ENCODE results near the gene DLEC1. TPM values are rescaled to one million over a fixed set of nuclear protein-coding genes. Genes with fewer than 3 reads are reported as not detected.

The DLEC1 gene
- polyA plus RNA-seq, 1 experiment: 0.06 TPM

DNA sequence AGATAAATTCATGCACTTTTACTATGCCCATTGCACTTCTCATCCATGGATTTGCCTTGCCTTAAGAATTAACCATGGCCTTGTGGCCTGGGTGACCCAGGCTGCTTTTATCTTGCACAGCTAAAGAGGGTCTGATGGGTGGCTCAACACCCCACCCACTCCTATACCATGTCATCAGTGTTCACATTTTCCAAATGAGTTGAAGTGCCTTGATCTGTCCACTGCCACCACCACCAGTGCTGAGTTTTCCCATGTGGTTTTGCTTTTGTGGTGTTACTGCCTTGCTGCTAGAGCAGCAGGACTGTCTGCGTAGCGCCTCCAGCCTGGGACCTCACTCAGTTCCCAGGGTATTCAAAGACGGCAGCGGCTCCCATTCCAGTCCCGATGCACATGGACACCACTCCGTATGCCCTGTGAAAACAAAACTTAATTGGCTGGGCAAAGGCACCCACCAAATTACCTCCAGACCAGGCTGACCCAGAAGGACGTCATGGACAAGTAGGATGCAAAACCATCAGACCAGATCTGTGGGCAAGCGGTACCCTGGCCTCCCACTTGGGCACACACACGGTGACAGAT lies 83.8 kb downstream of the DLEC1 start:
- TF ChIP-seq, protein P1, sequence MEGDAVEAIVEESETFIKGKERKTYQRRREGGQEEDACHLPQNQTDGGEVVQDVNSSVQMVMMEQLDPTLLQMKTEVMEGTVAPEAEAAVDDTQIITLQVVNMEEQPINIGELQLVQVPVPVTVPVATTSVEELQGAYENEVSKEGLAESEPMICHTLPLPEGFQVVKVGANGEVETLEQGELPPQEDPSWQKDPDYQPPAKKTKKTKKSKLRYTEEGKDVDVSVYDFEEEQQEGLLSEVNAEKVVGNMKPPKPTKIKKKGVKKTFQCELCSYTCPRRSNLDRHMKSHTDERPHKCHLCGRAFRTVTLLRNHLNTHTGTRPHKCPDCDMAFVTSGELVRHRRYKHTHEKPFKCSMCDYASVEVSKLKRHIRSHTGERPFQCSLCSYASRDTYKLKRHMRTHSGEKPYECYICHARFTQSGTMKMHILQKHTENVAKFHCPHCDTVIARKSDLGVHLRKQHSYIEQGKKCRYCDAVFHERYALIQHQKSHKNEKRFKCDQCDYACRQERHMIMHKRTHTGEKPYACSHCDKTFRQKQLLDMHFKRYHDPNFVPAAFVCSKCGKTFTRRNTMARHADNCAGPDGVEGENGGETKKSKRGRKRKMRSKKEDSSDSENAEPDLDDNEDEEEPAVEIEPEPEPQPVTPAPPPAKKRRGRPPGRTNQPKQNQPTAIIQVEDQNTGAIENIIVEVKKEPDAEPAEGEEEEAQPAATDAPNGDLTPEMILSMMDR (IDR thresholded peaks at IDR 0.05; ENCODE audit: insufficient read depth, low read depth, low read length): no peak
- Histone ChIP-seq H3K4me3 (ENCODE audit: low read depth, low read length) (no peak overlapping the region), H3K36me3 (ENCODE audit: control insufficient read depth, insufficient read depth, low read length) (peaks cover 43% of the 10 kb centered on the region), H3K27me3 (ENCODE audit: control insufficient read depth, insufficient read depth, low read length) (no peaks in the 10 kb centered on the region)
- no peak for DNase-seq (ENCODE audit: low read depth)
- ChIA-PET POLR2A (no interaction called here), CTCF (no interaction called here)

DNA sequence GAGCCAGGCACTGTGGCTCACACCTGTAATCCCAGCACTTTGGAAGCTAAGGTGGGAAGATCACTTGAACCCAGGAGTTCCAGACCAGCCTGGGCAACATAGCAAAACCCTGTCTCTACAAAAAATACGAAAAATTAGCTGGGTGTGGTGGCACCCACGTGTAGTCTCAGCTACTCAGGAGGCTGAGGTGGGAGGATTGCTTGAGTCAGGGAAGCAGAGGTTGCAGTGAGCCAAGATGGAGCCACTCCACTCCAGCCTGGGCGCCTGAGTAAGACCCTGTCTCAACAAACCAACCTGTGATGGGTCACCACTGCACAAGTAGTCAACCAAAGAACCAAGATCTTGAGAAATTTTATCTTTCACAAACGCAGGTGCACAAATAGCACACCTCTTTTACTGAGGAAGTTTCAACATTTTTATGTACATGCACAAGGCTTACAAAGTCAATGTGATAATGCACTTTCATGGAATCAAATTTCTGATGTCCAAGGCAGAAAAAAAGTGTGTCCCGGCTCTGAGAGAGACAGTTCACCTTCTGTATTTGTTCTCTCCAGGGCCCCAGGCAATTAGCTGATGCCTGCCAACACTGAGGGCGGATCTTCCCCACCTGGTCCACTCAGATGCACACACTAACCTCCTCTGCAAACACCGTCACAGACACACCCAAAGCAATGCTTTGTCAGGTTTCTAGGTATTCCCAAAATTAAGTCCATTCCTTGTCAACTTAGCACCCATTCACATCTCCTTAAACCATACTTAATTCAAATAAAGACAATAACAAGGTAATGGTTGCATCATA lies 85.5 kb downstream of the DLEC1 start:
- no peak overlapping the region for H3K4me3 ChIP-seq (ENCODE audit: low read depth, low read length)
- H3K27me3 ChIP-seq (ENCODE audit: control insufficient read depth, insufficient read depth, low read length): no peaks in the 10 kb centered on the region
- TF ChIP-seq, protein P1 (IDR thresholded peaks at IDR 0.05; ENCODE audit: insufficient read depth, low read depth, low read length): no peak
- ChIA-PET CTCF (no interaction called here), POLR2A (no interaction called here)
- H3K36me3 ChIP-seq (ENCODE audit: control insufficient read depth, insufficient read depth, low read length): peaks cover 53% of the 10 kb centered on the region
- DNase-seq (ENCODE audit: low read depth): no peak

DNA sequence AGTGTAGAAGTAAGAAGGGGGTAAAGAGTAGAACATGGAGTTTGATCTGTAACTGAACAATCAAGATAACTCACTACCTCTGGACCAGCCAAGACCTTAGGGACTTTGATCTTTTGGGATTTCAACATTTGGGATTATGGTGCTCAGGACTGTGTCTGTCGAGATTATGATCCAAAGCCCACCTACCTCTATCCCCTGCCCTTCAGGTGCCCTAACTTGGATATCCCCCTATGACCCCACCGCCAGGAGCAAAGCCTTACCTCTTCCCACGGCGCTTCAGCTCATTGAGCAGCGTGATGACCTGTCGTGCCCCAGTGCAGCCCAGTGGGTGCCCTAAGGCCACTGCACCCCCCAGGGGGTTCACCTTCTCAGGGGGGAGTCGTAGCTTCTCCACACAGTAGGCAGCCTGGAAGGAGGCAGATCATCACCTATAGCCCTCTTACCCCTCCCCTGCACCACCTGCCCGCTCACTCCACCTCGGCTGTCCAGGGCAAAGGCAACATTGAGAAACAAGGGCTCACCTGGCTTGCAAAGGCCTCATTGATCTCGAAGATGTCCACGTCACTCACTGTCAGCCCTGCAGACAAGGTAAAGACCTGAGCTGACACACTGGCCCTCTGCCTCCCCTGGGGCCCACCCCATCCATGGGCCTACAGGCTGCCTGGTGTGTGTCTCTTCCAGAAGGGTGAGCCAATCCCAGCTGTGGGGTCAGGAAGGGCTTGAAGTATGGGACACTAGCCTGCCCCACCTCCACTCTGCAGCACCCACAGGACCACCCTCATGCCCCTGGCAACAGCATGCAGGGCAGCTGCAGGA lies 86.5 kb downstream of the DLEC1 start:
- H3K36me3 ChIP-seq (ENCODE audit: control insufficient read depth, insufficient read depth, low read length): peaks cover 50% of the 10 kb centered on the region

DNA sequence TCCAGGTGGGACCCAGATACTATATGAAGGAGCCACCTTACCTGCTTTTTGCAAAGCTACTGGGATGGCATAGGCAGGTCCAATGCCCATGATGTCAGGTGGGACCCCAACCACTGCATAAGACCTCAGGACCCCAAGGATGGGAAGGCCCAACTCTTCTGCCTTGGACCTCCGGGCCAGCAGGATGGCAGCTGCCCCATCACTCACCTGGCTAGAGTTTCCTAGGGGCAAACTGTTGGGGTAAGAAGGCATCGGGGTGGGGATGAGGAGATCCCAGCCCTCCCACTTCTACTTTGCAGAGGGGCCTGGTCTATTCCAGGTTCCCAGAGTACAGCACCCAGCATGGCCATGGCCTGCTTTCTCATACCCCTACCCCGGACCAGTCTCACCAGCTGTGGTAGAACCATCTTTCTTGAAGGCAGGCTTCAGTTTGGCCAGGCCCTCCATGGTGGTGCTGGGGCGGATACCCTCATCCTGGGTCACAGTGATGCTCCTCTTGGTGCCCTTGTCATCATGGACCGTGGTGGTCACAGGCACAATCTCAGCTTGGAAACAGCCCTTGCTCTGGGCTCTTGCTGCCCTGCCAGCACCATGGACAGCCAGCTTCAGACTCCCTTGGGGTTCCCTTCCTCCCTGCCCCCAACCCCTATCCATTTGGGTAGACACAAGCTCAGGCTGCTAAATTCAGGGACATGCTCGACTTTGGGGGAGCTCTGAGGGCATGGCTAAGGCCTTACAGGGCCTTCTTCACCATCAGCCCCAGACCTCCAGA lies 87.3 kb downstream of the DLEC1 start:
- ChIA-PET CTCF (no interaction called here), POLR2A (no interaction called here)
- H3K36me3 ChIP-seq (ENCODE audit: control insufficient read depth, insufficient read depth, low read length): peaks cover 54% of the 10 kb centered on the region
- TF ChIP-seq, protein P1 (IDR thresholded peaks at IDR 0.05; ENCODE audit: insufficient read depth, low read depth, low read length): no peak
- no peak overlapping the region for H3K4me3 ChIP-seq (ENCODE audit: low read depth, low read length)
- no peaks in the 10 kb centered on the region for H3K27me3 ChIP-seq (ENCODE audit: control insufficient read depth, insufficient read depth, low read length)
- no peak for DNase-seq (ENCODE audit: low read depth)

More for the DNA sequence above, 86.5 kb downstream of the DLEC1 start:
- DNase-seq (ENCODE audit: low read depth): no peak
- no peaks in the 10 kb centered on the region for H3K27me3 ChIP-seq (ENCODE audit: control insufficient read depth, insufficient read depth, low read length)
- CTCF ChIA-PET: no interaction called here
- TF ChIP-seq, protein P1 (IDR thresholded peaks at IDR 0.05; ENCODE audit: insufficient read depth, low read depth, low read length): no peak
- POLR2A ChIA-PET: no interaction called here
- H3K4me3 ChIP-seq (ENCODE audit: low read depth, low read length): no peak overlapping the region

Data from BJ (cell line).